ENCODE results near the gene XRN1.
"Not testable (repeated sequence)": the region's sequence is repeated elsewhere in the genome, so short reads cannot be mapped to it uniquely, and the experiment has no call there.

DNA sequence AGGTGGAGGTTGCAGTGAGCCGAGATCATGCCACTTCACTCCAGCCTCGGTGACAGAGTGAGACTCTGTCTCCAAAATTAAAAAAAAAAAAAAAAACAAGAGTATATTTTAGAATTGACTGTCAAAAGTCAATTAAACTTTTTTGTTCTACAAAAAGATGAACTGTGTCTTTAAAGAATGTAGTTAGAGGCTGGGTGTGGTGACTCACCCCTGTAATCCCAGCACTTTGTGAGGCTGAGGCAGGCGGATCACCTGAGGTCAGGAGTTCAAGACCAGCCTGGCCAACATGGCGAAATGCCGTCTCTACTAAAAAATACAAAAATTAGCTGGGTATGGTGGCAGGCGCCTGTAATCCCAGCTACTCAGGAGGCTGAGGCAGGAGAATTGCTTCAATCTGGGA lies 78.3 kb downstream of the XRN1 start:
- TF ChIP-seq POLR2AphosphoS5, POLR2A (IDR thresholded peaks at IDR 0.05): not testable (repeated sequence)
- TF ChIP-seq, protein P1, sequence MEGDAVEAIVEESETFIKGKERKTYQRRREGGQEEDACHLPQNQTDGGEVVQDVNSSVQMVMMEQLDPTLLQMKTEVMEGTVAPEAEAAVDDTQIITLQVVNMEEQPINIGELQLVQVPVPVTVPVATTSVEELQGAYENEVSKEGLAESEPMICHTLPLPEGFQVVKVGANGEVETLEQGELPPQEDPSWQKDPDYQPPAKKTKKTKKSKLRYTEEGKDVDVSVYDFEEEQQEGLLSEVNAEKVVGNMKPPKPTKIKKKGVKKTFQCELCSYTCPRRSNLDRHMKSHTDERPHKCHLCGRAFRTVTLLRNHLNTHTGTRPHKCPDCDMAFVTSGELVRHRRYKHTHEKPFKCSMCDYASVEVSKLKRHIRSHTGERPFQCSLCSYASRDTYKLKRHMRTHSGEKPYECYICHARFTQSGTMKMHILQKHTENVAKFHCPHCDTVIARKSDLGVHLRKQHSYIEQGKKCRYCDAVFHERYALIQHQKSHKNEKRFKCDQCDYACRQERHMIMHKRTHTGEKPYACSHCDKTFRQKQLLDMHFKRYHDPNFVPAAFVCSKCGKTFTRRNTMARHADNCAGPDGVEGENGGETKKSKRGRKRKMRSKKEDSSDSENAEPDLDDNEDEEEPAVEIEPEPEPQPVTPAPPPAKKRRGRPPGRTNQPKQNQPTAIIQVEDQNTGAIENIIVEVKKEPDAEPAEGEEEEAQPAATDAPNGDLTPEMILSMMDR (IDR thresholded peaks at IDR 0.05 in 8 of 11, conservative IDR thresholded peaks at IDR 0.05 in 3 of 11): not testable (repeated sequence)

Measured in spleen (tissue), 7 donors.